ENCODE data around the gene ZC3H14. TPM values are rescaled to one million over a fixed set of nuclear protein-coding genes. Genes with fewer than 3 reads are reported as not detected.

Gene ZC3H14
- total RNA-seq, 2 donors from 2014 or later = 59.2 to 59.8 TPM

DNA sequence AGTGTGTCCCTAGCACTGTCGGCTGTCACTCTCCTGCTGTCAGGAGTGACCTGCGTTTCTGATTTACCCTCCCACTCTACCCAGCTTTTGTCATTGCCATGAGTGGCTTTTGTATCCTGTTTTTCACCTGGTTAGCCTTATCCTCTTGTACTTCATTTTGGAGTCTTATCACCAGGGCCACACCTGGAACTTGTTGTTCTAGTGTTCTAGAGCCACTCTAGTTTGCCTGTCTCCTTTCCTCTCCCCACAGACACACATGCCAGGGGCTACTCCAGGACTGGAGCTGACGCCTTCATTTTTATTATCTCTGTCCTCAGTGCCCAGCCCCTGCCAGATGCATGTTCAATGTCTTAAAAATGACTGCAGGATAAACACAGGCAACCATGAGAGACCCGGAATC, 34.2 kb downstream of the ZC3H14 start:
- intact Hi-C loops (cut with DNase I, micrococcal nuclease) = no loop called here
- DNase-seq (no peak), ATAC-seq (no peak)

DNA sequence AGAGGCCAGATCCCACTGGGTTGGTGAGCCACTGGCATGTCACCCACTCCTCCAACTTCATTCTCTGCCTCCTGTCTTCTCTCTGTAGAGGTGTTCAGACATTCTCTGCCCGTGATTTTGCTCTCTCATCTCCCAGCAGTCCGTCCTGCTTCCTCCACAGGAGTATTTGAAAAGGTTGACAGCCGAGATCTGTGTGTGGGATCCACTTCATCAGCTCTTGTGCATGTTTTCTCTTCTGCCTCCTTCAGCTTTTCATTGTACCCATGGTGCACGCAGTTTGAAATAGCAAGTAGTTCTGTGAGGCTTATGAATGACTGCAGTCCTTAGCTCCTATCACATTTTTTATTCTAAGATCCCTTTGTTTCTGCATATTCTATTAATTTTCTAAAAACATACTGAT, 34.8 kb downstream of the ZC3H14 start:
- intact Hi-C loops (cut with DNase I, micrococcal nuclease) = no loop called here
- DNase-seq (no peak), ATAC-seq (no peak)

DNA sequence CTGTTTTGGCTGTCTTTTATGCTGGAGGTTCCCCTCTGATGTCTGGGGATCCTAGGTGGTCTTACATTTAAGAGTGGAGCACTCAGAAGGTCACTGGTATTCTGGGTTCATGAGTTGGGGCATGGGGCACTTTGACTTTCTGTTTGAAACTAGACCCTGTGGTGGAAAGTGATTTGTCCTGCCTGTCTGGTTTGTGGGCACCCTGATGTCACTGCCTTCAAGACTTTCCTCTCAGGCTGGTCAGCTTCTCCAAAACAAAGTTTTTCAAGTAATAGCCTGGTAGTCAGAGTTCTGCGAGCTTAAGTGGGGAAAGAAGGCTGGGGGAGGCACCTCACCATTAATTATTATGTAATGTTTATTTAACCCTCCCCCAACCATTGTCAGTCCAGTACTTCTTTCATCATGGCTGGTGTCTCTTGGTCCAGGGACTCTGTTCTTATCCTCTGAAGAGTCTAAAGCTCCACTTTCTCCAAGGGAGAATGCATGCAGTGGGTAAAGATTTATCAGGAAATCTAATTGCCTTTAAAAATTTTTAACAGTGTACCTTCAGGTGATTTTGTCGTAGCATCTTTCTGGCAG, 35.3 kb downstream of the ZC3H14 start:
- ATAC-seq (no peak), DNase-seq (no peak)
- intact Hi-C loops (cut with DNase I, micrococcal nuclease) = no loop called here

DNA sequence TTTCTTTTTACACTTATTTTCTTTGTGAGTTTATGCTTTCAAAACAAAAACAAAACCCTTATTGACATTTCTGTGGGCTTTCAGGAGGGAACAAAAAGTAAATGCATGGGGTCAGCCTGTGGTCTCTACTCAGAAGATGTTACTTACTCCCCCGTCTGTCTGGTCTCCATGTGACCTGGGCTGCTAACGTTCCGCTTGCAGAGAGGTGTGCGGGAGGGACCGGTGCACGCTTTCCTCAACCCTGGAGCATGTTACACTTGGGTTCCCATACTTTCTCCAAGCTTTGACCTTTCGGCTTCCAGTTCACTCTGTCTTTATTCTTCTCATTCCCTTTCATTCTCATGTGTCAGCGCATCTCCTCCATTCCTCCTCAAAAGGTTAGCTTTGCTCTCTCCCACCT, 36.5 kb downstream of the ZC3H14 start:
- intact Hi-C loops (cut with DNase I, micrococcal nuclease) = no loop called here
- DNase-seq = no peak
- ATAC-seq = no peak

DNA sequence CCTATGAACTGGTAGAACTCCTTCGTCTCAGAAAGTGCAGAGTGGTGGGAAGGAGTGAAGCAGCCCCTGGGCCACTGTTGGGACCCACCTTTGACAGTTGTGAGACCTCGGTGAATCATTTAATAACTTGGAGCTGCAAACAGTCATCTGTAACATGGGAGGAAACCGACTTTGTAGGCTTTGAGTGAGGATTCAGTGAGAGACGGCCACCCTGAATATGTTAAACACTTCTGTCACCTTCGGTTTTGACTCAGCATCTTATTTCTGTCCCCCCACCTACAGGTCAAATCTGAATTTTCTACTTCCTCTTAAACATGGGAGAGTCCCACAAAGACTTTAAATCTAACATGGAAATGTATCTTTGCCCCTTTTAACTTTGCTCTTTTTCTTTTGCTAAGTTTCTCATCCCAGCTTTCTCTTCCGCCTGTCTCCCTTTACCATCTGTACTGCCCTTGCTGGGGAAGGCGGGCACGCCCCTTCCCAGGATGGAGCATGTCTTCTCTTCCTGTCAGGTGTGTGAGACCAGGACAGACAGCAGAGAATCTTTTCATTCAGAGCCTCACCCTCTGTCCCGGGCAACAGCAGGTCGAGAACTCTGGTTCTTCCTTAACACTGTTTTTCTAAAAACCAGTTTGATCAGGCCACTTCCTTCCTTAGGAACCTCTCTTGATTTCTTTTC, 37.1 kb downstream of the ZC3H14 start:
- DNase-seq (no peak), ATAC-seq (no peak)
- intact Hi-C loops (cut with DNase I, micrococcal nuclease) = no loop called here

DNA sequence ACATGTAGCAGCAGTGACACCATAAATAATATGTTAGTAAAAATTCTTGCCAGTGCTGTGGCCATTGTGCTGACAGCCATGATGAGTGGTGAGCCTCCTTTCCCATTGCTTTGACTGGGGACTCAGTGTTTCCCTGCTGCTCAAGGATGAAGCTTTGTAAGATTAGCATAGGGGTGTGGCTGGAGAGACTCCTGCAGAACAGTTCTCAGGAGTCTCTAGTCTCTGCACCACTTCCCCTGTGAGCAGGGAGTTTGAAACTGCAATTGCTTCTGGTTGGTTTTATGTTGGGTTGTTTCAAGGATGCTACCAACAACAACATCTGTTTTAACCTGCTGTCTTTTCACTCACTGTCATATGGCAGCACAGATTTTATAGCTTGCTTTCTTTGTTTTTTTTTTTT, 41.4 kb downstream of the ZC3H14 start:
- ATAC-seq = no peak

DNA sequence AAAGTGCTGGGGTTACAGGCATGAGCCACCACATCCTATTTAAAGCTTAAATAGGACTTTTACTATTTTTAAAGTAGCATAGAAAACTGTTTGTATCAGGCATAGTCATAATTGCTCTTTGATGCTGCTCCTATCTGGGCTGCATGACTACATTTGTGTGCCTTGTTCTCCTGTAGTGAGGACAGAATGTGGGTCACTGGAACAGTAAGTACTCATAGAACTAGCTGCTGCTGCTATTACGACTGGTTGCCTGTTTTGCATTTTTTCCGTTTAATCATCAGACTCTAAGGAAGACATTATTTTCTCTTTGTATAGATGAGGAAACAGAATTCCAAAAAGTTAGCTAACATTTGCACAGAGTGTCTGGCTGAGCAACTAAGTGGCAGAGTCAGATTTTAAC, 42.8 kb downstream of the ZC3H14 start:
- DNase-seq = no peak
- intact Hi-C loops (cut with DNase I, micrococcal nuclease) = no loop called here
- ATAC-seq = no peak

More for the DNA sequence above, 41.4 kb downstream of the ZC3H14 start:
- intact Hi-C loops (cut with DNase I, micrococcal nuclease) = no loop called here
- DNase-seq = no peak

DNA sequence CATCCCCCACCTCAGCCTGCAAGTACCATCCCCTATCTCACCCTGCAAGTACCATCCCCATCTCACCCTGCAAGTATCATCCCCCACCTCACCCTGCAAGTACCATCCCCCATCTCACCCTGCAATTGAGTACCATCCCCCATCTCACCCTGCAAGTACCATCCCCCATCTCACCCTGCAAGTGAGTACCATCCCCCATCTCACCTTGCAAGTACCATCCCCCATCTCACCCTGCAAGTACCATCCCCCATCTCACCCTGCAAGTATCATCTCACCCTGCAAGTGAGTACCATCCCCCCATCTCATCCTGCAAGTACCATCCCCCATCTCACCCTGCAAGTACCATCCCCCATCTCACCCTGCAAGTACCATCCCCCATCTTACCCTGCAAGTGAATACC, 45.0 kb downstream of the ZC3H14 start:
- intact Hi-C loops (cut with DNase I, micrococcal nuclease) = no loop called here
- DNase-seq = no peak
- ATAC-seq = no peak

DNA sequence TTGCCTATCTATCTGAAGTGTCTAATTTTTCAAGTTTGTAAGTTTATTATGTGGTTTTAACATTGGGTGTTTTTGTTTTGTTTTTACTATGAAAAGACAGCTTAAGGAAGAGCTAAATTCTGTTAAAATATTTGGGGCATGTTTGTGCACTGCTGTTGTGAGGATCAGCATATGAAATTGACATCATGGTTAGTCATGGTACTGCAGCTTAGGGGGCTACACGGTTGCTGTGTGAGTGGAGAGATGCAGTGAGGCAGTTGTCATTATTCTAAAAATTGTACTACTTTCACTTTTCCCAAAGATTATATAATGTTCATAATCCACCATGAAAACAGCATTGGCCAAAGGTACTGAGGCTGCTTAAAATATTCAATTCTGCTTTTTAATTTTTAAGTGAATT, 49.0 kb downstream of the ZC3H14 start:
- DNase-seq (no peak), ATAC-seq (no peak)
- intact Hi-C loops (cut with DNase I, micrococcal nuclease) = no loop called here

DNA sequence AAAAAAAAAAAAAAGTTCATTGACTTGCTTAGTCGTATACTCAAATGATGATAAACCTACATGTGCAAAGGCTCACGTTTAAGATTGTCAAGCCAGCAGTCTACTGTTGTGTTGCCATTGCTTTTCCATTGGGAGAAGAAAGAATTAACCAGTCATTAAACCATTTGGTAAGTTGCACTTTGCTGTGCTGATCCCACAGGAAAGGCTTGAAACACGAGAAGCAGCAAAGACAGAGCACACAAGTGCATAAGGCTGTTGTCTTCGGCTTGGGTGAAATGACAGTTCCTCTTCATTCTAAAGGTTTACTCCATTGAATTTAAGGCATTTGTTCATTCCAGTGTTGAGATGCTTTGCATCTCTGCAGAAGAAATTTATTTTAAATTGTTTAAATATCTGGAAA, 50.1 kb downstream of the ZC3H14 start:
- DNase-seq (no peak), ATAC-seq (no peak)
- intact Hi-C loops (cut with DNase I, micrococcal nuclease) = no loop called here

DNA sequence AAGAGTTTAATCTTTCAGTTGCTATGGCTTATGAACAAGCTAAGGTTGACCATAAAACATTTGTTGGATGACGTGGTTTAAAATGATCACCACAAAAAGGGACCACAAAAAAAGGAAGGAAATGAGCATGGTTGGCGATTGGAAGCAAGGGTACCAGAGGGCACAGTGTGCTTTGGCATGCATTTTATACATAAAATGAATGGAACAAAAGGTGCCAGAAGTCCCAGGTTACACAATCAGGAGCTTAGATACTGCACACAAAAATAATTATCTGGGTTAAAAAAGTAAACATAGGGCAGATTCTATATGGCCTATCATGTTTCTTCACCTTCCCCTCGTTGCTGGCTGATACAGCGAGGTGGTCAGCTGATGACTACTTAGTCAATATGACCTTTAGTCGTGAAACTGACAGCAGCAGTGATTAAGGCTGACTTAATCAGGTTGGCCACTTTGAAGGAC, 50.7 kb downstream of the ZC3H14 start:
- ATAC-seq (peak; percentile 37), DNase-seq (no peak)
- intact Hi-C loops (cut with DNase I, micrococcal nuclease) = no loop called here

DNA sequence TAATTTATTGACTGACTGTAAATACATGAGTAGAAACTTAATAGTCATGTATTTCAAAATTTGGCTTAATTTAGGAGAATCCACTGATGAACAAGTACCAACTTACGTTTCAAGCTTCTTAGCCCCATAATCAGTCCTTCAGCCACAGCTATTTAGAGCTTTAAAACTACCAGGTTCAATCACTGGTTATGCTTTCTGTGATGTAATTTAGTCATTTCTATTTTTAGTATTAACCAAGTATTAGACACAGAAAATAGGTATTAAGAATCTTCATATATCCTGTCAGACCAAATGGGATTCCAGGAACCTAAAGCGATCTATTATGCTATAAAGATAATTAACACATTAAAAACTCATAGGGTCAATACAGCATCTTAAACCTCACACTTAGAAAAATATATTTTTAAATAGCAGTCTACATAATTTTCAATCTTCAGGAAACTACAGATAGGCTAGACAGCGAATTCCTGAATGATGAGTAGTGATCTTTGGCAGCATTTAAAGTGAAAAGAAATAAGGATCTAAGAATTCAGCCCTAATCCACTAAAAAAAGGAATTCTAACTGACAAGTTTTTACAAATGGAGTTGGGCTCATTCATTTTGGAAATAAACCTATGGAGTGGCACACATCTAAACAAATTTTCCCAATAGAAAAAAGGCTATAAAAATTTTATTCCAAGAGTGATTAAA, 51.5 kb downstream of the ZC3H14 start:
- ATAC-seq (no peak), DNase-seq (no peak)
- intact Hi-C loops (cut with DNase I, micrococcal nuclease) = no loop called here

DNA sequence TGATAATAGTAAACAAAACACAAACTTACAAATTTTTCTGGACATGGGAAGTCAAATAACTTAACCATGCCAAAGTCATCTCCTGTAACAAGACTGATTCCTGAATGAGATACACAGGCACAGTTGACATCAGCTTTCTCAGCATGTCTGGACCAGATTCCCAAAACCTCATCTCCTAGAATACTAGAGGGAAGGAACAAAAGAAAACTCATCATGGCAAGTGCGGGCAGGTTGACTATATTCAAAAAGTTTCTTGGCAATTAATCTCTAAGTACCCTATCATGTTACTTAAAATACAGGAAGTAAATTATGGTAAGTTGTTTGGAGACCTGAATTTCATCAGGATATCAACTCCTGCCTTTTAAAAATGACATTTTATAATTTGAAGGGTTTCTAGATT, 53.9 kb downstream of the ZC3H14 start:
- ATAC-seq (no peak), DNase-seq (no peak)
- intact Hi-C loops (cut with DNase I, micrococcal nuclease) = no loop called here

DNA sequence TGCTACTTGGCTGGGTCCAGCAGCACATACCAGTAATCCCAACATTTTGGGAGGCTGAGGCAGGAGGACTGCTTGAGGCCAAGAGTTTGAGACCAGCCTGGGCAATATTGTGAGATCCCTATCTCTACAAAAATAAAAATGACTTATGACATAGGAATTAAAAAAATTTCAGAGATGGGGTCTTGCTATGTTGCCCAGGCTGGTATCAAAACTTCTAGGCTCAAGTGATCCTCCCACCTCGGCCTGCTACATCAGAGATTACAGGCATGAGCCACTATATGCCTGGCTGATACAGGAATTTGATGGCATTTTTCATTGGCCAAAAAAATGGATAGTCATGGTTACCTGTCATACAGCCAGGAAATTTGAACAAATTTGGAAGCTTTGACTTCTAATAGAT, 54.6 kb downstream of the ZC3H14 start:
- no peak for ATAC-seq
- no peak for DNase-seq
- intact Hi-C loops (cut with DNase I, micrococcal nuclease) = no loop called here

DNA sequence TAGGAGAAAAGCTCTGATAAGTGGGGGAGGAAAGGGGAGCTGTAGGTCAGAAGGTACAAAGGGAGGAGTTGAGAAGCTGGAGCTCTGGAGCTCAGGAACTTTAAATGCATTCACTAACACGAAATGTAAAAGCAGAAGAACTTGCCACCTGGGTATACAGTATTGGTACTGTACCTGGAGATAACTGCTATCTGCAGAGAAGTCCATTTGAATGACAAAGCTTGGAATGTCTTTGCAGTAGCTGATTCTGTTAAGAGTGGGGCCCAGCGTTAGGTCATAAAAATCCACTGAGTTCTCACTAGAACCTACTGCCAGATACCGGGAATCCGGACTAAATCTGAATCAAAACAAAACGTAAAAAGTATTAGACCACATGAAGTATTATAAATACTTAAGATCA, 55.6 kb downstream of the ZC3H14 start:
- intact Hi-C loops (cut with DNase I, micrococcal nuclease) = no loop called here
- no peak for DNase-seq

DNA sequence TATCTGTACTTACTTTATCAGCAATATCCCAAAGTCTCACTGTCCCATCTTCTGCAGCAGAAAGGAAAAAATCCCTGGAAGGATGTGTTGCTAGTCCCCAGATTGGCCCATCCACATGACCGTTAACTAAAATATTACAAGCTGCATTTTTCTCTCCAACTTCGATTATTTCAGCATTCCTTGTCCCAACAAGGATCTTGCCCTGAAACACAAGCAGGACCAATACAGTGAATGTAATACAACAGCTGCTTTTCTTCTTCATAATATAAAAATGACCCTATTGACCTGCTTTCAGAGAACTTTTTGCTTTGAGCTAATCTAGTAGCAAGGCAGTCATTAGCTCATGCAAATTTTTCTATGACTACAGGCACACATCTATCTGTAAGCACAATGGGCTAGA, 58.3 kb downstream of the ZC3H14 start:
- intact Hi-C loops (cut with DNase I, micrococcal nuclease) = no loop called here
- no peak for ATAC-seq
- DNase-seq = no peak

More for the DNA sequence above, 55.6 kb downstream of the ZC3H14 start:
- ATAC-seq = no peak

DNA sequence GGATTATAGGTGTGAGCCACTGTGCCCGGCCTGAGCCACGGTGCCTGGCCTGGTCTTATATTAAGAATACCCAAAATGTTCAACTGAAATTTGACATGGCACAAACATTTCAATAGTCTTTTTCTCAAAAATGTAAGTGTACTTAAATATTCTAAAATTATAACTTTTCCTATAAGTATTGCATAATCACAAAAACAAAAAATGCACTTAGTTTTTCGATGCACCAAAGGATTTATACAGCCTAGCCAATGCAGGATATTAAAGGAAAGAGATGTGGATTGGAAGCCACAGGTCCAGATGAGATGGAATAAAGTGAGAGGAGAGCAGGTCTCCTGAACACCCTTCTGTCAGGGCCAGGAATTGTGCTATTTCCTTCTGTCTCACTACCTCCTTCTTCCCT, 62.8 kb downstream of the ZC3H14 start:
- no peak for DNase-seq
- ATAC-seq = no peak
- intact Hi-C loops (cut with DNase I, micrococcal nuclease) = no loop called here

DNA sequence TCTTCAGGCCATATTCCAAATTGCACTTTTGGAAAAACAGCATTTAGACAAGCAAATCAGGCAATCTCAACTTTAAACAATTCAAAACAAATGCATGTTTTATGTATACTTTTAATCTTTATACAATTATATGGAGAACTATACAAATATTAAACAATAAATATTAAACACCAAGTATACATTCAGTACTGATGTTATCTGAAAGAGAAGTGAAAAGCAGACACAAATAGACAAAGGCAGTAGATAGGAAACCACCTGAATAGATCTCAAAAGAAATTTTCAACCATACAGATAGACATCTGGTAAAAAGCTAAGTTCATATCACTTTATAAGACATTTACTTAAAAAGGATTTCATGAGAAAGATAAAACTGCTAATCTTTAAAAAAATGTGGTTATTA, 65.2 kb downstream of the ZC3H14 start:
- intact Hi-C loops (cut with DNase I, micrococcal nuclease) = no loop called here
- DNase-seq (no peak), ATAC-seq (no peak)

DNA sequence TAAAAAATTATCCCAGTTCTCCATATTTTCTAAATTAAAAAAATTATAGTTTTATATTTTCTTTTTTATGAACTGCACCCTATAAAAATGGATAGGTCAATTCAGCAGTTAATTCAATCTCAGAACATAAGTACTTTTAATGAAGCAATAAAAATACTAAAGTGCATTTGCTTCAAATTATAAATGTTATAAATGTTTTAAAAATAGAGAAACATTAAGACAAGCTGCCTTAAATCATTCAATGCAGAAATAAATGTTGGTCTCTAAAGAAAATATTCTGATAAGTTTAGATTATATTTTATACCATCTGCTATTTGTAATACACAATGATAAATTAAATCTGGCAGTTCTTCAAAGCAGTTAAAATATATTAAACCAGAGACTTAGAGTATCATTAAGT, 65.6 kb downstream of the ZC3H14 start:
- no peak for ATAC-seq
- intact Hi-C loops (cut with DNase I, micrococcal nuclease) = no loop called here
- DNase-seq = no peak

DNA sequence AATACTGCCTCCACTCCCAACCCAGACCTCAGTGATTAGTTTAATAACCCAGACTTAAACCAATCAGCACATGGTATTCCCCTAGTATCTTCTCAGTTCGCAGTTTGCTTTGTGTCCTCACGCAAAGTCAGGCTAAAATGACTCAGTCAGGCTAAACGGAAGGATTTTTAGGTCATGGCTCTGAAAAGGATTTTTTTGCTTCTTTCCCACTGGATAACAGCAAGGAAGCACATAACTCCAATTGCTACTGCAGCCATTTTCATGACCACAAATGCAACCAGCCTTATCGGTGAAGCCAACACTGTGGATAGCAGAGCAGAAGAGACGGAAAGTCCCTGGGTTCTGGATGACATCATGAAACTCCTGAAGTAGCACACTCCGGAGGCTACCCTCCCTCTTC, 67.7 kb downstream of the ZC3H14 start:
- intact Hi-C loops (cut with DNase I, micrococcal nuclease) = no loop called here
- DNase-seq = no peak
- ATAC-seq = no peak

DNA sequence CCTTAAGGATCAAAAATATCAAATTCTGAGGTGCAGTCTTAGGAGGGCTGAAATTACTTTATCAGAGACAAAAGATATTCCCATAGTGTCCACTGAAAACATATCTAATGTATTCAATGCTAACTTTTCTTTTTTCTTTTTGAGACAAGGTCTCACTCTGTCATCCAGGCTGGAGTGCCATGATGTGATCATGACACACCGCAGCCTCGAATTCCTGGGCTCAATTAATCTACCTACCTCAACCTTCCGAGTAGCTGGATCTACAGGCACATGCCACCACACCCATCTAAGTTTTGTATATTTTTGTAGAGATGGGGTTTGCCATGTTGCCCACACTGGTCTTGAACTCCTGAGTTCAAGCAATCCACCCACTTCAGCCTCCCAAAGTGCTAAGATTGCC, 68.3 kb downstream of the ZC3H14 start:
- DNase-seq (no peak), ATAC-seq (no peak)
- intact Hi-C loops (cut with DNase I, micrococcal nuclease) = no loop called here

All from left colon (tissue), 2 donors.